ENCODE measurements around the gene NPFFR1. TPM values are rescaled to one million over a fixed set of nuclear protein-coding genes. Genes with fewer than 3 reads are reported as not detected.
"Not testable (repeated sequence)": the region's sequence is repeated elsewhere in the genome, so short reads cannot be mapped to it uniquely, and the experiment has no call there.

The NPFFR1 gene
- total RNA-seq, 2 donors from 2014 or later, result not detected

GRCh38 chr10:70260734-70261133, 23.1 kb downstream of the NPFFR1 start:
- Histone ChIP-seq H3K9me3 (no peaks in the 10 kb centered on the region), H3K4me3 (no peak overlapping the region), H3K36me3 (replicated peaks in 1 of 2; ENCODE audit: insufficient read depth in 1 of 2, low read depth in 2 of 2) (no peaks in the 10 kb centered on the region), H3K4me1 (peaks cover 1% of the 10 kb centered on the region), H3K27ac (no peak overlapping the region), H3K27me3 (no peaks in the 10 kb centered on the region)
- TF ChIP-seq, protein P1, sequence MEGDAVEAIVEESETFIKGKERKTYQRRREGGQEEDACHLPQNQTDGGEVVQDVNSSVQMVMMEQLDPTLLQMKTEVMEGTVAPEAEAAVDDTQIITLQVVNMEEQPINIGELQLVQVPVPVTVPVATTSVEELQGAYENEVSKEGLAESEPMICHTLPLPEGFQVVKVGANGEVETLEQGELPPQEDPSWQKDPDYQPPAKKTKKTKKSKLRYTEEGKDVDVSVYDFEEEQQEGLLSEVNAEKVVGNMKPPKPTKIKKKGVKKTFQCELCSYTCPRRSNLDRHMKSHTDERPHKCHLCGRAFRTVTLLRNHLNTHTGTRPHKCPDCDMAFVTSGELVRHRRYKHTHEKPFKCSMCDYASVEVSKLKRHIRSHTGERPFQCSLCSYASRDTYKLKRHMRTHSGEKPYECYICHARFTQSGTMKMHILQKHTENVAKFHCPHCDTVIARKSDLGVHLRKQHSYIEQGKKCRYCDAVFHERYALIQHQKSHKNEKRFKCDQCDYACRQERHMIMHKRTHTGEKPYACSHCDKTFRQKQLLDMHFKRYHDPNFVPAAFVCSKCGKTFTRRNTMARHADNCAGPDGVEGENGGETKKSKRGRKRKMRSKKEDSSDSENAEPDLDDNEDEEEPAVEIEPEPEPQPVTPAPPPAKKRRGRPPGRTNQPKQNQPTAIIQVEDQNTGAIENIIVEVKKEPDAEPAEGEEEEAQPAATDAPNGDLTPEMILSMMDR (IDR thresholded peaks at IDR 0.05), result no peak
- no peak for TF ChIP-seq POLR2A (IDR thresholded peaks at IDR 0.05)
- ATAC-seq (no peak), DNase-seq (no peak)
- intact Hi-C loops (cut with DNase I), result no loop called here
- WGBS, 2 donors, result 78 to 88% methylated on average over 1 to 3 of the region's 3 CpGs

DNA sequence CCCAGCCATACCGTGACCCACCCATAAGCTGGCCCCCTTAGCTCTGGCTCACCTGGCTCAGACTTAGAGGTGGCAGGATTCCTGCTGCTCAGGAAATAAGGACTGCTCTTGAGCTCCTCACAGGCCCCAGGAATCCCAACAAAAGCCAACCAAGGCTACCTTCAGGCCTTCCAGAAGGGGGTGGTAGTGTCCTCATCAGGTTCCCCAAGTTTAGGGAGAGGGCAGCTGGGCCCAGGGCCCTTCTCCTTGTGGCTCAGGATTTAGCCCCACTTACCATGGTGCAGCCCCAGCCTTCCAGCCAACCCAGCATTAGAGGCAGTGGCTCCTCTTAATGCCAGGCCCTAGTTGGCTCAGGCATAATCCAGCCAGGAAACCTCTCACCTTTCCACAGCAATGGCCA, 23.5 kb downstream of the NPFFR1 start:
- 82 to 91% methylated on average over 1 of the region's 1 CpG for WGBS, 2 donors
- intact Hi-C loops (cut with DNase I), result no loop called here
- no peak for TF ChIP-seq POLR2A (IDR thresholded peaks at IDR 0.05)
- TF ChIP-seq, protein P1 (IDR thresholded peaks at IDR 0.05), result no peak
- no peaks in the 10 kb centered on the region for H3K27me3 ChIP-seq
- H3K9me3 ChIP-seq, result no peaks in the 10 kb centered on the region
- H3K36me3 ChIP-seq (replicated peaks in 1 of 2; ENCODE audit: insufficient read depth in 1 of 2, low read depth in 2 of 2), result no peaks in the 10 kb centered on the region
- H3K4me1 ChIP-seq, result peaks cover 6% of the 10 kb centered on the region
- no peak overlapping the region for H3K27ac ChIP-seq
- H3K4me3 ChIP-seq, result no peak overlapping the region
- no peak for DNase-seq
- ATAC-seq, result no peak

GRCh38 chr10:70258216-70258615, 25.6 kb downstream of the NPFFR1 start:
- no peak for TF ChIP-seq POLR2A (IDR thresholded peaks at IDR 0.05)
- TF ChIP-seq, protein P1 (IDR thresholded peaks at IDR 0.05), result no peak
- H3K27me3 ChIP-seq, result no peaks in the 10 kb centered on the region
- intact Hi-C loops (cut with DNase I), result no loop called here
- 85 to 86% methylated on average over 1 of the region's 1 CpG for WGBS, 2 donors
- ATAC-seq (no peak), DNase-seq (no peak)
- no peak overlapping the region for H3K4me3 ChIP-seq
- H3K27ac ChIP-seq, result no peak overlapping the region
- peaks cover 7% of the 10 kb centered on the region for H3K4me1 ChIP-seq
- no peaks in the 10 kb centered on the region for H3K9me3 ChIP-seq
- no peaks in the 10 kb centered on the region for H3K36me3 ChIP-seq (replicated peaks in 1 of 2; ENCODE audit: insufficient read depth in 1 of 2, low read depth in 2 of 2)

- H3K4me3 ChIP-seq; ATAC-seq; H3K4me1 ChIP-seq; H3K27me3 ChIP-seq; H3K36me3 ChIP-seq (replicated peaks in 1 of 2; ENCODE audit: insufficient read depth in 1 of 2, low read depth in 2 of 2); intact Hi-C loops (cut with DNase I); H3K9me3 ChIP-seq; H3K27ac ChIP-seq; DNase-seq: not testable (repeated sequence)
- WGBS, 2 donors, result 79 to 84% methylated on average over 8 of the region's 8 CpGs
Observed at GRCh38 chr10:70257816-70258215, 26.0 kb downstream of the NPFFR1 start.

DNA sequence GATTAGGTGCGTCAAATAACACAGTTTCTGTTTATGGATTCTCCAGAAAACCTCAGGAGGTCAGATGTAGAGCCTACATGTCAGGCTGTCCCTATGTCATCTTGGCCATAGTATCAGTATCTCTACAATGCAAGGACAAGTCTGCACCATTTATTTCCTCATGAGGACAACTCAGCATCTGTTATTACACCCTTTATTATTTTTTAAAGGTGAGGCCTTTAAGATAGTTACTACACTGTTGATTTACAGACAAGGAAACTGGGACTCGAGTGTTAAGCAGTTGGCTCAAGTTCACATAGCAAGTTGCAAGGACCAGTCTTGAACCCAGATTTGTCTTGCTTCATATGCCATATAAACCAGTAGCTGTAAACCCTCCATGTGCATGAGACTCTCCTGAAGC, 27.3 kb downstream of the NPFFR1 start:
- Histone ChIP-seq H3K4me1 (peaks cover 7% of the 10 kb centered on the region), H3K27ac (no peak overlapping the region), H3K9me3 (no peaks in the 10 kb centered on the region), H3K4me3 (no peak overlapping the region), H3K27me3 (no peaks in the 10 kb centered on the region), H3K36me3 (replicated peaks in 1 of 2; ENCODE audit: insufficient read depth in 1 of 2, low read depth in 2 of 2) (no peaks in the 10 kb centered on the region)
- ATAC-seq (no peak), DNase-seq (no peak)
- 68 to 83% methylated on average over 2 of the region's 2 CpGs for WGBS, 2 donors
- intact Hi-C loops (cut with DNase I), result no loop called here
- TF ChIP-seq, protein P1 (IDR thresholded peaks at IDR 0.05), result no peak
- TF ChIP-seq POLR2A (IDR thresholded peaks at IDR 0.05), result no peak
